A673 (cell line): Measurements from ENCODE around the gene MBTPS1.

Source experiments
- EZH2 ChIP-seq: fragments of 200-600 bp; sonication (generic); IDR thresholded peaks from 2 replicates; pipeline ENCODE4 v1.6.1; 2017; ENCODE audit warnings: borderline replicate concordance, low read depth, mild to moderate bottlenecking, mixed read lengths, antibody characterized with exemption, low read length; ENCODE audit not compliant: poor library complexity, severe bottlenecking
- TF ChIP-seq, protein P1 (sequence below): fragments of 300-800, 200-600 bp; sonication (generic); conservative IDR thresholded peaks from 2 replicates; pipeline ENCODE4 v1.5.1; 2017; ENCODE audit warnings: low read depth, mild to moderate bottlenecking, antibody characterized with exemption, low read length, moderate library complexity, mixed read lengths

DNA sequence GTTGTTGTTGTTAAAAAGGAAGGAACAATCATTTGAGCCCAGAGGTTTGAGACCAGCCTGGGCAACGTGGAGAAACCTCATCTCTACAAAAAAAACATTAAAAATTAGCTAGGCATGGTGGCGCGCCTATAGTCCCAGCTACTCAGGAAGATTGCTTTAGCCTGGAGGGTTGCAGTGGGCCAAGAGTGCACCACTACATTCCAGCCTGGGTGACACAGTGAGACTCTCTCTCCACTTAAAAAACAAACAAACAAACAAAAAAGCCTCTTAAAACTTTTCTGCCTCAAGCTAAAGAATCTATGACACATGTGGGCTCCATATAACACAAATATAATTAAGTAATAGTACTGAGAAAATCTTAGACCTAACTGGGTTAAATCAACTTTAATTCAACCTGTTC is 12.5 kb downstream of the MBTPS1 start:
- TF ChIP-seq, protein P1, sequence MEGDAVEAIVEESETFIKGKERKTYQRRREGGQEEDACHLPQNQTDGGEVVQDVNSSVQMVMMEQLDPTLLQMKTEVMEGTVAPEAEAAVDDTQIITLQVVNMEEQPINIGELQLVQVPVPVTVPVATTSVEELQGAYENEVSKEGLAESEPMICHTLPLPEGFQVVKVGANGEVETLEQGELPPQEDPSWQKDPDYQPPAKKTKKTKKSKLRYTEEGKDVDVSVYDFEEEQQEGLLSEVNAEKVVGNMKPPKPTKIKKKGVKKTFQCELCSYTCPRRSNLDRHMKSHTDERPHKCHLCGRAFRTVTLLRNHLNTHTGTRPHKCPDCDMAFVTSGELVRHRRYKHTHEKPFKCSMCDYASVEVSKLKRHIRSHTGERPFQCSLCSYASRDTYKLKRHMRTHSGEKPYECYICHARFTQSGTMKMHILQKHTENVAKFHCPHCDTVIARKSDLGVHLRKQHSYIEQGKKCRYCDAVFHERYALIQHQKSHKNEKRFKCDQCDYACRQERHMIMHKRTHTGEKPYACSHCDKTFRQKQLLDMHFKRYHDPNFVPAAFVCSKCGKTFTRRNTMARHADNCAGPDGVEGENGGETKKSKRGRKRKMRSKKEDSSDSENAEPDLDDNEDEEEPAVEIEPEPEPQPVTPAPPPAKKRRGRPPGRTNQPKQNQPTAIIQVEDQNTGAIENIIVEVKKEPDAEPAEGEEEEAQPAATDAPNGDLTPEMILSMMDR, result no peak
- TF ChIP-seq EZH2, result no peak
